Lower leg skin (tissue), 3 donors: ENCODE results near the gene PARP6.

Experiments
- POLR2A ChIP-seq, 2 donors: fragments of 450-650 bp; IDR thresholded peaks; one replicate each; pipeline ENCODE4 v1.6.1; 2016 to 2017; ENCODE audit warnings: antibody characterized with exemption in 2 of 2, mild to moderate bottlenecking in 1 of 2, moderate library complexity in 1 of 2
- TF ChIP-seq, protein P1 (sequence below), 3 donors: fragments of 450-650 bp; IDR thresholded peaks; one replicate each; pipeline ENCODE4 v1.5.1; 2016; ENCODE audit warnings: antibody characterized with exemption in 3 of 3, mild to moderate bottlenecking in 3 of 3, moderate library complexity in 2 of 3

DNA sequence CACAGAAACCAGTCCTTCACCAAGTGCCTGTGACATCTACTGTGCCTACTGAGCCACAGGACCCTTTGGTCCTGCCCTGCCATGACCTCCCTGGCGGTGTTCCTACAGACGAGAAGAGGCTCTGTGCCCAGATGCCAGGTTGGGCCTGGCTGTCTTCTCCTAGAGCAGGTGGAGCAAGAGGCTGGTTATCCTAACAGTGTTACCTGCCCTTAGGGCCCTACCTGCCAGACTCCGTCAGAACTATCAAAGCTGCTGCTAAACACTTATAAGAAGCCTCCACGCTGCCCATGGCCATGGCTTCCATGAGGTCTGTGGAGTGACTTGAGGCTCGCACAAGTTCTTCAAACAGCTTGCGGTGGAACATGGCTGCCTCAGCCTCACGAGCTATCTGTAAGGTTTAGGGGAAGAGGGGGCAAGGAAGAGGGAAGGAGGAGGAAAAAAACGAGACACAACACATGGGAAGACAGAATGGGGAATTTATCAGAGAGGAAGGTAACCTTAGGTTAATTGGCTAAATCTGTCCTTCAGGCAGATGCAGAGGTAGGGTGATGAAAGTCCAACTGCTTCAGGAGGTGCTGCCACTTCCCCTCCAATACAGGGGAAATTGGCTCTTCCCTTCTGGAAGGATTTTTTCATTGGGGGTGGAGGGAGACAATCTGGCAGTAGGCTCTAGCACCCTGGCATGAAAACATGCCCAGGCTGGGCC is 69.4 kb downstream of the PARP6 start:
- TF ChIP-seq POLR2A (IDR thresholded peaks at IDR 0.05): no peak
- TF ChIP-seq, protein P1, sequence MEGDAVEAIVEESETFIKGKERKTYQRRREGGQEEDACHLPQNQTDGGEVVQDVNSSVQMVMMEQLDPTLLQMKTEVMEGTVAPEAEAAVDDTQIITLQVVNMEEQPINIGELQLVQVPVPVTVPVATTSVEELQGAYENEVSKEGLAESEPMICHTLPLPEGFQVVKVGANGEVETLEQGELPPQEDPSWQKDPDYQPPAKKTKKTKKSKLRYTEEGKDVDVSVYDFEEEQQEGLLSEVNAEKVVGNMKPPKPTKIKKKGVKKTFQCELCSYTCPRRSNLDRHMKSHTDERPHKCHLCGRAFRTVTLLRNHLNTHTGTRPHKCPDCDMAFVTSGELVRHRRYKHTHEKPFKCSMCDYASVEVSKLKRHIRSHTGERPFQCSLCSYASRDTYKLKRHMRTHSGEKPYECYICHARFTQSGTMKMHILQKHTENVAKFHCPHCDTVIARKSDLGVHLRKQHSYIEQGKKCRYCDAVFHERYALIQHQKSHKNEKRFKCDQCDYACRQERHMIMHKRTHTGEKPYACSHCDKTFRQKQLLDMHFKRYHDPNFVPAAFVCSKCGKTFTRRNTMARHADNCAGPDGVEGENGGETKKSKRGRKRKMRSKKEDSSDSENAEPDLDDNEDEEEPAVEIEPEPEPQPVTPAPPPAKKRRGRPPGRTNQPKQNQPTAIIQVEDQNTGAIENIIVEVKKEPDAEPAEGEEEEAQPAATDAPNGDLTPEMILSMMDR (IDR thresholded peaks at IDR 0.05): no peak
